Glomerular endothelial cell (primary cell): ENCODE data around the gene PRM1. TPM values are rescaled to one million over a fixed set of nuclear protein-coding genes. Genes with fewer than 3 reads are reported as not detected.

Source experiments
- DNase-seq: peaks from one replicate; pipeline ENCODE4 v3.0.0-alpha.2; 2011; ENCODE audit warnings: low read depth, low spot score; ENCODE audit errors: extremely low read depth
- total RNA-seq: library from RNA; depleted of rRNA; stranded (reverse); fragments of >200 nt; gene quantifications from 2 replicates; pipeline ENCODE4 v1.2.3, GENCODE V29; 2015

PRM1 gene
- total RNA-seq: not detected in 2 replicates

- no peak for DNase-seq
Observed at GRCh38 chr16:11280616-11281522, at the start of gene PRM1. Gene PRM1, minus strand, starts transcription at chr16:11281330. Its CDS starts 92 bp downstream, at chr16:11281238.

GRCh38 chr16:11330526-11331237 lies 49.6 kb upstream of the PRM1 start:
- no peak for DNase-seq

- no peak for DNase-seq
Observed at GRCh38 chr16:11329891-11330290, 48.8 kb upstream of the PRM1 start.

GRCh38 chr16:11329071-11329491 lies 48.0 kb upstream of the PRM1 start:
- DNase-seq: no peak

- peak; percentile 44 for DNase-seq
Observed at GRCh38 chr16:11328172-11329070, 47.3 kb upstream of the PRM1 start.

GRCh38 chr16:11327277-11328171 lies 46.4 kb upstream of the PRM1 start:
- no peak for DNase-seq

GRCh38 chr16:11326737-11327276 lies 45.7 kb upstream of the PRM1 start:
- no peak for DNase-seq

- no peak for DNase-seq
Observed at GRCh38 chr16:11326084-11326736, 45.1 kb upstream of the PRM1 start.

- no peak for DNase-seq
Observed at GRCh38 chr16:11325404-11326083, 44.4 kb upstream of the PRM1 start.

- no peak for DNase-seq
Observed at GRCh38 chr16:11323551-11324336, 42.6 kb upstream of the PRM1 start.

GRCh38 chr16:11322823-11323222 lies 41.7 kb upstream of the PRM1 start:
- no peak for DNase-seq

- DNase-seq: no peak
Observed at GRCh38 chr16:11321662-11322061, 40.5 kb upstream of the PRM1 start.

GRCh38 chr16:11320170-11320569 lies 39.0 kb upstream of the PRM1 start:
- no peak for DNase-seq

GRCh38 chr16:11319529-11320146 lies 38.5 kb upstream of the PRM1 start:
- DNase-seq: no peak

GRCh38 chr16:11318817-11319216 lies 37.7 kb upstream of the PRM1 start:
- DNase-seq: no peak

- DNase-seq: no peak
Observed at GRCh38 chr16:11316331-11317015, 35.3 kb upstream of the PRM1 start.

- no peak for DNase-seq
Observed at GRCh38 chr16:11315510-11315909, 34.4 kb upstream of the PRM1 start.
